K562 (cell line): Measurements from ENCODE around the gene SPATA25. TPM values are rescaled to one million over a fixed set of nuclear protein-coding genes. Genes with fewer than 3 reads are reported as not detected.

Experiments
- ATAC-seq: fragments of 200-7000 bp; cut with Tn5 transposase; 3 replicates; pipeline ENCODE4 v1.9.1; 2020; ENCODE audit warnings: moderate library complexity
- BruUV-seq: library from RNA; stranded (reverse); fragments of 400-500 nt; replicated peaks from 2 replicates; lab custom pipeline; 2021; lab: Mats Ljungman, UMichigan
- CTCF ChIA-PET: fragments of 300-600 bp; formaldehyde crosslinking; extraction: SDS; loops from one replicate; lab custom pipeline; 2021; ENCODE audit warnings: low intra/inter-chr PET ratio; lab: Yijun Ruan, JAX
- POLR2A ChIA-PET: fragments of 300-600, 350-650 bp; sonication (Branson Sonifier 250); formaldehyde crosslinking; extraction: SDS; loops from one replicate; lab custom pipeline; 2021; ENCODE audit warnings: antibody characterized with exemption, inconsistent platforms; lab: Yijun Ruan, JAX
- DNase-seq, 4 experiments: peaks; one replicate each; pipeline versions ENCODE4 v3.0.0 to v3.0.0-alpha.2; 2011 to 2018; ENCODE audit warnings: low spot score in 3 of 4, mixed read lengths in 3 of 4; ENCODE audit errors: extremely low read depth in 1 of 4
- FAIRE-seq: peaks from 2 replicates; lab custom pipeline; 2011; peaks lifted over from hg19 to GRCh38; lab: Jason Lieb, UNC
- H2AFZ ChIP-seq: 2 replicates; pipeline ENCODE4 v1.6.0; 2011; ENCODE audit warnings: low read depth, low read length, control low read depth, inconsistent platforms
- H3K27ac ChIP-seq: fragments of 200-600 bp; 3 replicates; pipeline ENCODE4 v1.8.0; 2011; ENCODE audit warnings: low read depth, mild to moderate bottlenecking, control low read depth, inconsistent platforms, low read length, moderate library complexity, mixed read lengths; ENCODE audit errors: extremely low read depth
- H3K27me3 ChIP-seq, 2 experiments: fragments of 300-600 bp in 1 of 2; 2 replicates in 1 of 2; 3 replicates in 1 of 2; pipeline versions ENCODE4 v1.6.0 to v1.8.0; 2011; ENCODE audit warnings: inconsistent platforms in 2 of 2, low read length in 2 of 2, mild to moderate bottlenecking in 1 of 2, mixed read lengths in 1 of 2, moderate library complexity in 1 of 2; ENCODE audit not compliant: control insufficient read depth in 2 of 2, insufficient read depth in 2 of 2
- H3K36me3 ChIP-seq: fragments of 300-600 bp; 3 replicates; pipeline ENCODE4 v1.8.0; 2011; ENCODE audit warnings: mild to moderate bottlenecking, low read length, inconsistent platforms; ENCODE audit not compliant: control insufficient read depth, insufficient read depth
- H3K4me1 ChIP-seq, 2 experiments: fragments of 200-600 bp in 1 of 2; replicated peaks in 1 of 2; 2 replicates in 1 of 2; 3 replicates in 1 of 2; pipeline versions ENCODE4 v1.5.1 to v1.8.0; 2011; ENCODE audit warnings: inconsistent platforms in 2 of 2, low read length in 2 of 2, mild to moderate bottlenecking in 1 of 2, mixed read lengths in 1 of 2, moderate library complexity in 1 of 2; ENCODE audit not compliant: control insufficient read depth in 2 of 2, insufficient read depth in 2 of 2
- H3K4me2 ChIP-seq: 2 replicates; pipeline ENCODE4 v1.6.1; 2011; ENCODE audit warnings: low read length, control low read depth, inconsistent platforms, mixed read lengths; ENCODE audit not compliant: insufficient read depth
- H3K4me3 ChIP-seq: fragments of 200-600 bp; sonication (generic), shearing (Covaris generic); 2 replicates; pipeline ENCODE4 v1.5.1; 2016; ENCODE audit warnings: control low read depth, inconsistent platforms
- H3K79me2 ChIP-seq: fragments of 200-600 bp; 3 replicates; pipeline ENCODE4 v1.8.0; 2011; ENCODE audit warnings: low read length, inconsistent platforms; ENCODE audit not compliant: control insufficient read depth, insufficient read depth
- H3K9ac ChIP-seq, 2 experiments: 2 replicates each; pipeline versions ENCODE4 v1.6.0 to v1.6.1; 2011; ENCODE audit warnings: low read depth in 2 of 2, low read length in 2 of 2, control low read depth in 1 of 2, inconsistent platforms in 1 of 2, mild to moderate bottlenecking in 1 of 2, mixed read lengths in 1 of 2; ENCODE audit not compliant: insufficient read depth in 1 of 2
- H3K9me1 ChIP-seq: one replicate; pipeline ENCODE4 v1.6.0; 2011; ENCODE audit warnings: inconsistent platforms, mild to moderate bottlenecking, low read length, moderate library complexity; ENCODE audit not compliant: control insufficient read depth, insufficient read depth
- H3K9me3 ChIP-seq: replicated peaks from 2 replicates; pipeline ENCODE4 v1.5.1; 2011; ENCODE audit warnings: low read depth, low read length, inconsistent platforms; ENCODE audit not compliant: control insufficient read depth, insufficient read depth
- H4K20me1 ChIP-seq: replicated peaks from 2 replicates; pipeline ENCODE4 v1.6.1; 2011; ENCODE audit warnings: low read length, inconsistent platforms, mixed read lengths; ENCODE audit not compliant: control insufficient read depth, insufficient read depth
- ETV6 ChIP-seq, 3 experiments: fragments of 150-350 bp in 1 of 3; sonication (generic) in 1 of 3; formaldehyde crosslinking in 1 of 3; IDR thresholded peaks; 2 replicates each; pipeline versions ENCODE4 v1.6.1 to v1.8.0; 2014 to 2022; ENCODE audit warnings: borderline replicate concordance in 2 of 3, low read depth in 2 of 3, antibody characterized with exemption in 1 of 3, low read length in 1 of 3, mild to moderate bottlenecking in 1 of 3, missing genetic modification reagents in 1 of 3
- MTA2 ChIP-seq: fragments of 450-650 bp; IDR thresholded peaks from 2 replicates; pipeline ENCODE4 v1.6.1; 2016; ENCODE audit warnings: low read depth
- RBM15 ChIP-seq: fragments of 200-400 bp; formaldehyde crosslinking; IDR thresholded peaks from 2 replicates; pipeline ENCODE4 v1.6.1; 2018; ENCODE audit warnings: mild to moderate bottlenecking, low read length, moderate library complexity; ENCODE audit not compliant: insufficient read depth
- ZC3H11A ChIP-seq: IDR thresholded peaks from 2 replicates; pipeline ENCODE4 v1.6.1; 2012; ENCODE audit warnings: low read depth, low read length, improper control_type of control experiment
- ZFX ChIP-seq: sonication (generic); formaldehyde crosslinking; IDR thresholded peaks from 2 replicates; pipeline ENCODE4 v1.8.0; 2022; ENCODE audit warnings: mild to moderate bottlenecking, missing genetic modification reagents, moderate library complexity
- ZNF75A ChIP-seq: fragments of 450-650 bp; formaldehyde crosslinking; IDR thresholded peaks from 2 replicates; pipeline ENCODE4 v1.4.0; 2020; ENCODE audit warnings: mild to moderate bottlenecking
- in situ Hi-C: fragments of 300-500 bp; cut with MboI; formaldehyde crosslinking; loops from 4 replicates; pipeline ENCODE4 v1.15.0; 2018; ENCODE audit warnings: inconsistent platforms, mixed read lengths
- intact Hi-C: fragments of 100-400 bp; cut with micrococcal nuclease; formaldehyde crosslinking; loops from 2 replicates; pipeline ENCODE4 v1.14.2; 2022
- polyA plus RNA-seq, 8 experiments: library from polyadenylated mRNA; depleted of rRNA in 4 of 8; stranded (reverse) in 5 of 8; unstranded in 3 of 8; fragments of >200 nt; fragmentation: Nextera tagmentation in 2 of 8; fragmentation: Illumina TruSeq in 1 of 8; extraction: Ambion mirVana in 2 of 8; extraction: Trizol in 1 of 8; gene quantifications; 2 replicates each; pipeline versions ENCODE4 v1.2.1 to v1.2.3, GENCODE V29; 2011 to 2014; ENCODE audit warnings: inconsistent platforms in 1 of 8, missing spikeins in 1 of 8
- total RNA-seq, 7 experiments: library from RNA; depleted of rRNA in 6 of 7; stranded (reverse); fragments of >200 nt in 6 of 7; fragmentation: Illumina TruSeq in 2 of 7; extraction: Trizol in 2 of 7; gene quantifications; 2 replicates each; pipeline versions ENCODE4 v1.2.1 to v1.2.3, GENCODE V29; 2011 to 2021; ENCODE audit warnings: low replicate concordance in 1 of 7

Gene SPATA25
- total and polyA plus RNA-seq, 9 of the 15 experiments (the other 6 are each of a cell fraction or from before 2014, with no cell fraction given), result 0.21 to 0.95 (median 0.53) TPM; not detected in 3

DNA sequence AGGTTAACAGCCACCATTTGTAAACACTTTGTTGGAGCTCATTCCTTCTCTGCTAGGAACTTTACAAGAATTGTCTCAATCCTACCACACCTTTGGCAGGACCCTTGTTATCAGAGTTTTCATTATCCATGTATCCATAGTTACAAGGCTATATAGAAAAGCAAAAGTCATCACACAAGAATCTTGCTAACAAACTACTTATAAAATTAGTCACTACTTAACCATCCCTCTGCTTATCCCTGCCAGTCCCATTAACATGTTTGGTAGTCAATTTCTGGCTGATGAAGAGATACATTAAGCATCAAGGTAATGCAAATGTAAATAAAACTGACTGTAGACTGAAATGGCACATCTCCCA, 19.6 kb downstream of the SPATA25 start:
- TF ChIP-seq ZFX (CRISPR knock-in tag) (no peak), ZNF75A (CRISPR knock-in tag) (no peak), RBM15 (no peak), ETV6 (IDR thresholded peaks at IDR 0.05; ENCODE audit: borderline replicate concordance in 1 of 2, low read depth in 2 of 2, low read length in 1 of 2) (no peak), ETV6 (CRISPR knock-in tag; IDR thresholded peaks at IDR 0.05; ENCODE audit: borderline replicate concordance) (no peak), ZC3H11A (no peak), MTA2 (no peak)
- Histone ChIP-seq H3K9me1 (no peaks in the 10 kb centered on the region), H3K9me3 (no peaks in the 10 kb centered on the region), H3K4me1 (no peaks in the 10 kb centered on the region; a peak in 1 of 5 replicates), H3K27ac (no peak overlapping the region), H3K27me3 (no peaks in the 10 kb centered on the region), H3K4me3 (no peak overlapping the region), H4K20me1 (no peaks in the 10 kb centered on the region), H2AFZ (no peak overlapping the region), H3K4me2 (no peak overlapping the region), H3K9ac (no peak overlapping the region), H3K36me3 (no peaks in the 10 kb centered on the region; the same call in 2 of the 3 replicates), H3K79me2 (no peaks in the 10 kb centered on the region)
- in situ Hi-C loops (no loop called here), intact Hi-C loops (no loop called here)
- ATAC-seq (no peak), FAIRE-seq (peak; percentile 42), DNase-seq (no peak)
- BruUV-seq, result no TSS peak
- POLR2A ChIA-PET, result interaction anchor here (0.6 to 1.5 kb wide), 4 partner anchors 10 to 105 kb away, joined by 3 read pairs; partner anchors contain the start of gene ZSWIM1
- CTCF ChIA-PET, result no interaction called here
